C4-2B (cell line): ENCODE results near the gene NPIPA3.
"Not testable (repeated sequence)": the region's sequence is repeated elsewhere in the genome, so short reads cannot be mapped to it uniquely, and the experiment has no call there.

ENCODE experiments used
- H3K27ac ChIP-seq: fragments of 450-650 bp; 2 replicates; pipeline ENCODE4 v1.5.1; 2017
- CTCF ChIP-seq: fragments of 450-650 bp; conservative IDR thresholded peaks from 2 replicates; pipeline ENCODE4 v1.5.1; 2017; ENCODE audit warnings: mild to moderate bottlenecking
- ZFX ChIP-seq: fragments of 450-650 bp; IDR thresholded peaks from 2 replicates; pipeline ENCODE4 v1.6.1; 2017

NPIPA3 gene

GRCh38 chr16:14703156-14704011 lies at the start of gene NPIPA3:
Gene NPIPA3, plus strand, starts transcription at chr16:14703411. Its CDS starts 5,533 bp downstream, at chr16:14708944.
- H3K27ac ChIP-seq = not testable (repeated sequence)

GRCh38 chr16:14658063-14658462 lies 45.1 kb upstream of the NPIPA3 start:
- H3K27ac ChIP-seq = peak overlapping the region; percentile 83
- TF ChIP-seq ZFX (no peak), CTCF (no peak)

- H3K27ac ChIP-seq = no peak overlapping the region
- TF ChIP-seq CTCF (no peak), ZFX (no peak)
Observed at GRCh38 chr16:14667347-14668266, 35.6 kb upstream of the NPIPA3 start.

GRCh38 chr16:14668556-14669223 lies 34.5 kb upstream of the NPIPA3 start:
- no peak for TF ChIP-seq ZFX
- no peak for TF ChIP-seq CTCF
- no peak overlapping the region for H3K27ac ChIP-seq

- TF ChIP-seq ZFX = no peak
- no peak for TF ChIP-seq CTCF
Observed at GRCh38 chr16:14669776-14670175, 33.4 kb upstream of the NPIPA3 start.

GRCh38 chr16:14672403-14672971 lies 30.7 kb upstream of the NPIPA3 start:
- peak overlapping the region; percentile 66 for H3K27ac ChIP-seq
- TF ChIP-seq CTCF = no peak
- TF ChIP-seq ZFX = no peak

More at GRCh38 chr16:14669776-14670175, 33.4 kb upstream of the NPIPA3 start:
- no peak overlapping the region for H3K27ac ChIP-seq

- no peak for TF ChIP-seq ZFX
- no peak for TF ChIP-seq CTCF
- no peak overlapping the region for H3K27ac ChIP-seq
Observed at GRCh38 chr16:14676633-14677032, 26.6 kb upstream of the NPIPA3 start.
